ENCODE data around the gene GRAP2.

GRAP2 gene

DNA sequence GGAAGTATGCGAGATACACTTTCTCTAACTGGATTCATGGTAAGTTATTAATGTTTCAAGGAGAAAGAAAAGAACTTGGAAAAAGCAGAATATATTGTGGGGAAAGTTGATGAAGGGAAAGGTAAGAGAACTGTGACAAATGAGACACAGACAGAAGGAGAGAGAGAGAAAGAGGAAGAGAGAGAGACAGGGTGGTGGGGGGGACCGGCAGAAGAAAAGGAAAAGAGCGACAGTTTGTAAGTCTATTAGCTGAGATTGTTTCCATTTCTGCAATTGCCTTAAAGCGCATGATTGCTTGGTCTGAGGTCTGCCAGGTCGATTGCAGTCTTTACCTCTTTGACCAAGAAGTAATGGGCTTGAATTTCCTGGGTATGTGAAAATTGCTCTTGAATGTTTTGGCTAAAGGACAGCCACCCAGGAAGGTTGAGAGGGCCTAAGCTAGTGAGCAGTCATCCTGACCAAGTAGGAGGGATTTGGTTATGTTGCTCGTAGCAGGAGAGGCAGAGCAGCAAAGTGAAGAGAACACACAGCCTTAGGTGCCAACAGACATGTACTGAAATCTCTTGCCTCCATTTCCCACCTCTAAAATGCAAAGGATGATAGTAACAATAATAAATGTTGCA lies 35.8 kb downstream of the GRAP2 start:
- TF ChIP-seq CEBPB (IDR thresholded peaks at IDR 0.05) (no peak), FOXM1 (IDR thresholded peaks at IDR 0.05; ENCODE audit: borderline replicate concordance, low read depth) (no peak), RAD21 (IDR thresholded peaks at IDR 0.05; ENCODE audit: low read depth) (no peak), REST (IDR thresholded peaks at IDR 0.05; ENCODE audit: low read depth) (no peak), TCF12 (IDR thresholded peaks at IDR 0.05; ENCODE audit: low read depth) (no peak), YY1 (IDR thresholded peaks at IDR 0.05; ENCODE audit: low read depth) (no peak), TEAD4 (IDR thresholded peaks at IDR 0.05) (no peak), ZBTB7A (IDR thresholded peaks at IDR 0.05; ENCODE audit: low read depth) (no peak)

- TF ChIP-seq RAD21 (IDR thresholded peaks at IDR 0.05; ENCODE audit: low read depth) = no peak
- TF ChIP-seq NFIC (IDR thresholded peaks at IDR 0.05) = no peak
- no peak for TF ChIP-seq TCF12 (IDR thresholded peaks at IDR 0.05; ENCODE audit: low read depth)
- TF ChIP-seq CREB1 (IDR thresholded peaks at IDR 0.05; ENCODE audit: low read depth) = no peak
- no peak for TF ChIP-seq TEAD4 (IDR thresholded peaks at IDR 0.05)
- TF ChIP-seq EP300 (IDR thresholded peaks at IDR 0.05; ENCODE audit: borderline replicate concordance) = no peak
- TF ChIP-seq CEBPB (IDR thresholded peaks at IDR 0.05) = no peak
- TF ChIP-seq REST (IDR thresholded peaks at IDR 0.05; ENCODE audit: low read depth) = no peak
- no peak for TF ChIP-seq TAF1 (IDR thresholded peaks at IDR 0.05; ENCODE audit: low read depth)
- TF ChIP-seq USF1 (IDR thresholded peaks at IDR 0.05) = no peak
- TF ChIP-seq EGR1 (IDR thresholded peaks at IDR 0.05) = no peak
- TF ChIP-seq, protein P1, sequence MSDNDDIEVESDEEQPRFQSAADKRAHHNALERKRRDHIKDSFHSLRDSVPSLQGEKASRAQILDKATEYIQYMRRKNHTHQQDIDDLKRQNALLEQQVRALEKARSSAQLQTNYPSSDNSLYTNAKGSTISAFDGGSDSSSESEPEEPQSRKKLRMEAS (IDR thresholded peaks at IDR 0.05) = no peak
- TF ChIP-seq YY1 (IDR thresholded peaks at IDR 0.05; ENCODE audit: low read depth) = no peak
- no peak for TF ChIP-seq FOXM1 (IDR thresholded peaks at IDR 0.05; ENCODE audit: borderline replicate concordance, low read depth)
- TF ChIP-seq ZBTB7A (IDR thresholded peaks at IDR 0.05; ENCODE audit: low read depth) = no peak
These were observed 37.0 kb downstream of the GRAP2 start for GRCh38 chr22:39937906-39938305.

- TF ChIP-seq TAF1 (IDR thresholded peaks at IDR 0.05; ENCODE audit: low read depth) (no peak), CREB1 (IDR thresholded peaks at IDR 0.05; ENCODE audit: low read depth) (no peak), YY1 (IDR thresholded peaks at IDR 0.05; ENCODE audit: low read depth) (no peak), TEAD4 (IDR thresholded peaks at IDR 0.05) (no peak), EP300 (IDR thresholded peaks at IDR 0.05; ENCODE audit: borderline replicate concordance) (no peak), ZBTB7A (IDR thresholded peaks at IDR 0.05; ENCODE audit: low read depth) (no peak), USF1 (IDR thresholded peaks at IDR 0.05) (no peak), TCF12 (IDR thresholded peaks at IDR 0.05; ENCODE audit: low read depth) (no peak), NFIC (IDR thresholded peaks at IDR 0.05) (no peak), REST (IDR thresholded peaks at IDR 0.05; ENCODE audit: low read depth) (no peak), CEBPB (IDR thresholded peaks at IDR 0.05) (no peak), FOXM1 (IDR thresholded peaks at IDR 0.05; ENCODE audit: borderline replicate concordance, low read depth) (no peak), EGR1 (IDR thresholded peaks at IDR 0.05) (no peak), RAD21 (IDR thresholded peaks at IDR 0.05; ENCODE audit: low read depth) (no peak)
- TF ChIP-seq, protein P1 (IDR thresholded peaks at IDR 0.05) = no peak
These were observed 37.7 kb downstream of the GRAP2 start for GRCh38 chr22:39938509-39939111.

DNA sequence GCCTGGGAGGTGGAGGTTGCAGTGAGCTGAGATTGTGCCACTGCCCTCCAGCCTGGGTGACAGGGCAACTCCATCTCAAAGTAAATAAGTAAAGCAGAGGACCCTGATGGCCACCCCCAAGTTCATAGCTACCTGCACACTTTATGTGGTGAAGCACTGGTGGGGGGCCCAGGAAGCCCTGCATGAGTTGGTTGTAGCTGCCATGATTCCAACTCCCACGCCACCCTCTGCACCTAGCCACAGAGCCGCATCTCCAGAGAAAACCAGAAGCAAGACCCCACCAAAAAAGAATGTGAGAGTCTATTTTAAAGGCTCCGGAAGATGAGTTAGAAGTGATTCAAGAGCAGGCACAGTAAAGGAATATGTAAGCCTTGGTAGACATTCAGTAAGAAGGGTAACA lies 38.9 kb downstream of the GRAP2 start:
- TF ChIP-seq NFIC (IDR thresholded peaks at IDR 0.05) (no peak), ZBTB7A (IDR thresholded peaks at IDR 0.05; ENCODE audit: low read depth) (no peak), YY1 (IDR thresholded peaks at IDR 0.05; ENCODE audit: low read depth) (no peak), EGR1 (IDR thresholded peaks at IDR 0.05) (no peak), EP300 (IDR thresholded peaks at IDR 0.05; ENCODE audit: borderline replicate concordance) (no peak), TAF1 (IDR thresholded peaks at IDR 0.05; ENCODE audit: low read depth) (no peak), RAD21 (IDR thresholded peaks at IDR 0.05; ENCODE audit: low read depth) (no peak), REST (IDR thresholded peaks at IDR 0.05; ENCODE audit: low read depth) (no peak)
- TF ChIP-seq, protein P1 (IDR thresholded peaks at IDR 0.05) = no peak
